Kidney (tissue), 14 donors: ENCODE measurements around the gene CER1. TPM values are rescaled to one million over a fixed set of nuclear protein-coding genes. Genes with fewer than 3 reads are reported as not detected.

Experiments
- DNase-seq, 5 donors: peaks; one replicate each; pipeline ENCODE4 v3.0.0-alpha.2; 2013 to 2020
- FAIRE-seq: peaks from 2 replicates; lab custom pipeline; 2012; peaks lifted over from hg19 to GRCh38; lab: Jason Lieb, UNC
- H3K27ac ChIP-seq, 2 donors: one replicate each; pipeline ENCODE4 v1.7.0; 2013; ENCODE audit warnings: low read depth in 2 of 2, low read length in 2 of 2, inconsistent platforms in 1 of 2
- H3K27me3 ChIP-seq: one replicate; pipeline ENCODE4 v1.7.1; 2013; ENCODE audit warnings: low read length, inconsistent platforms; ENCODE audit not compliant: control insufficient read depth, insufficient read depth
- H3K36me3 ChIP-seq, 3 donors: one replicate each; pipeline versions ENCODE4 v1.7.0 to v1.7.1; 2013; ENCODE audit warnings: low read length in 3 of 3, control low read depth in 1 of 3, inconsistent platforms in 1 of 3; ENCODE audit not compliant: insufficient read depth in 3 of 3, control insufficient read depth in 2 of 3
- H3K4me1 ChIP-seq, 3 donors: one replicate each; pipeline versions ENCODE4 v1.7.0 to v1.7.1; 2013; ENCODE audit warnings: low read length in 3 of 3, inconsistent platforms in 1 of 3, low read depth in 1 of 3; ENCODE audit not compliant: control insufficient read depth in 2 of 3, insufficient read depth in 2 of 3
- H3K4me3 ChIP-seq, 3 donors: one replicate each; pipeline versions ENCODE4 v1.7.0 to v1.8.1; 2013; ENCODE audit warnings: low read length in 3 of 3, control low read depth in 1 of 3, inconsistent platforms in 1 of 3
- H3K9ac ChIP-seq, 3 donors: one replicate each; pipeline versions ENCODE4 v1.7.0 to v1.7.1; 2013; ENCODE audit warnings: low read length in 3 of 3, control low read depth in 1 of 3, inconsistent platforms in 1 of 3
- H3K9me3 ChIP-seq, 3 donors: one replicate each; pipeline versions ENCODE4 v1.7.0 to v1.7.1; 2013; ENCODE audit warnings: low read length in 3 of 3, control low read depth in 1 of 3, inconsistent platforms in 1 of 3; ENCODE audit not compliant: control insufficient read depth in 2 of 3, insufficient read depth in 1 of 3
- intact Hi-C: fragments of 100-400 bp; cut with DNase I; formaldehyde crosslinking; loops from one replicate; pipeline ENCODE4 v1.11.1; 2022
- polyA plus RNA-seq: library from polyadenylated mRNA; stranded (reverse); fragments of 350-450 nt; fragmentation: Illumina TruSeq; extraction: RNeasy Lipid Tissue Mini Kit (QIAGEN cat#74804); gene quantifications from one replicate; pipeline ENCODE4 v1.2.3, GENCODE V29; 2014; ENCODE audit warnings: low read depth, low replicate concordance; ENCODE audit not compliant: insufficient read depth
- total RNA-seq: library from RNA; stranded (reverse); fragmentation: NEBNext Ultra II Directional; extraction: Animal tissue kit (Norgen Biotek cat#: 25700); gene quantifications from one replicate; pipeline ENCODE4 v1.2.1, GENCODE V29; 2021
- TF ChIP-seq, protein P1 (sequence below): IDR thresholded peaks from 3 replicates; pipeline ENCODE4 v1.5.1; 2012; ENCODE audit warnings: mild to moderate bottlenecking, moderate library complexity, borderline replicate concordance; ENCODE audit not compliant: insufficient read depth; ENCODE audit errors: extremely low read depth
- donor health status: control.
- donor health status: control.
- donor health status: control.
- donor health status: control.
- donor health status: control.
- donor health status: DM: yes; HTN: yes; CAD: no.
- donor health status: Normal renal cell carcinoma (clear cell type).

CER1 gene
- total and polyA plus RNA-seq, 2 donors from 2014 or later, result 0.45 TPM; not detected in 1

DNA sequence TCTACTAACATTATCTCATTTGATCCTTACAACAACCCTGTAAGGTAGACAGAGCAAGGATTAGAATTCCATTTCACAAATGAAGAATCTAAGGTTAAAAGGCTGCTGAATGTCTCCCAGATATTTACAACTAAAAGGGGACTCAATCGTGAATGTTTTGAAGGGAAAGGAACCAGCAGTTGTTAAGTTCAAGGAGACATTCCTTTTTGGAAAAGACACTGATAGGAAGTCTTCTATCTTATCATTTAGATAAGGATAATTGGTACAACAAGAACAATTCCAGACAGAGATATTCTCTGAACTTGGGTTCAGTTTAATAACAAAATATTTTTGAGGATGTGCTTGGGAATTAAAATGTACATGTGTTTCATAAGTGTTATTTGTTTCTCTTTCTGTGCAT lies 37.5 kb upstream of the CER1 start:
- H3K27me3 ChIP-seq, result no peaks in the 10 kb centered on the region
- no peak overlapping the region for H3K4me3 ChIP-seq
- no peaks in the 10 kb centered on the region for H3K4me1 ChIP-seq
- FAIRE-seq, result no peak
- no peaks in the 10 kb centered on the region for H3K9me3 ChIP-seq
- no peak overlapping the region for H3K27ac ChIP-seq
- no peak for DNase-seq
- TF ChIP-seq, protein P1, sequence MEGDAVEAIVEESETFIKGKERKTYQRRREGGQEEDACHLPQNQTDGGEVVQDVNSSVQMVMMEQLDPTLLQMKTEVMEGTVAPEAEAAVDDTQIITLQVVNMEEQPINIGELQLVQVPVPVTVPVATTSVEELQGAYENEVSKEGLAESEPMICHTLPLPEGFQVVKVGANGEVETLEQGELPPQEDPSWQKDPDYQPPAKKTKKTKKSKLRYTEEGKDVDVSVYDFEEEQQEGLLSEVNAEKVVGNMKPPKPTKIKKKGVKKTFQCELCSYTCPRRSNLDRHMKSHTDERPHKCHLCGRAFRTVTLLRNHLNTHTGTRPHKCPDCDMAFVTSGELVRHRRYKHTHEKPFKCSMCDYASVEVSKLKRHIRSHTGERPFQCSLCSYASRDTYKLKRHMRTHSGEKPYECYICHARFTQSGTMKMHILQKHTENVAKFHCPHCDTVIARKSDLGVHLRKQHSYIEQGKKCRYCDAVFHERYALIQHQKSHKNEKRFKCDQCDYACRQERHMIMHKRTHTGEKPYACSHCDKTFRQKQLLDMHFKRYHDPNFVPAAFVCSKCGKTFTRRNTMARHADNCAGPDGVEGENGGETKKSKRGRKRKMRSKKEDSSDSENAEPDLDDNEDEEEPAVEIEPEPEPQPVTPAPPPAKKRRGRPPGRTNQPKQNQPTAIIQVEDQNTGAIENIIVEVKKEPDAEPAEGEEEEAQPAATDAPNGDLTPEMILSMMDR, result no peak
- peaks cover 4 to 10% (median 9%) of the 10 kb centered on the region in 3 donors for H3K36me3 ChIP-seq
- H3K9ac ChIP-seq, result no peak overlapping the region
- intact Hi-C loops, result loop anchor here (10.0 kb wide), 1 partner anchor 135 kb away; no protein-coding TSS in a partner anchor

DNA sequence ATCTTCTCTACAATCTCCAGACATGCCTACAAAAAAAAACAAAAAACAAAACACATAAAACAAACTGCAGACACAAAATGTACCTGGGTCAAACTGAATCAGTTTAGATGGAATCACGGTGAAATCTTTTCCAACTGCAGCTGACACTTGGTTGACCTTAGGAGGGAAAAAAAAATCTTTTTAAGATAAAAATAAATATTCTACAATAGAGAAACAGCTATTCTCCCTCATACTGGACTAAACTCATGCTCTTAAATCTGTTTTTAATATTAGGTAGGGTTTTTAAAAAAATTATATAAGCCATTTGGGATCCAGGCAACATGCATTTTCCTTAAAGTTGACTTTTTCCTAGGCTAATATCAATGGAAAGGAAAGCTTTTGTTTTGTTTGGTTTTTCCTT lies 33.8 kb upstream of the CER1 start:
- peaks cover 5 to 16% (median 6%) of the 10 kb centered on the region in 3 donors for H3K36me3 ChIP-seq

DNA sequence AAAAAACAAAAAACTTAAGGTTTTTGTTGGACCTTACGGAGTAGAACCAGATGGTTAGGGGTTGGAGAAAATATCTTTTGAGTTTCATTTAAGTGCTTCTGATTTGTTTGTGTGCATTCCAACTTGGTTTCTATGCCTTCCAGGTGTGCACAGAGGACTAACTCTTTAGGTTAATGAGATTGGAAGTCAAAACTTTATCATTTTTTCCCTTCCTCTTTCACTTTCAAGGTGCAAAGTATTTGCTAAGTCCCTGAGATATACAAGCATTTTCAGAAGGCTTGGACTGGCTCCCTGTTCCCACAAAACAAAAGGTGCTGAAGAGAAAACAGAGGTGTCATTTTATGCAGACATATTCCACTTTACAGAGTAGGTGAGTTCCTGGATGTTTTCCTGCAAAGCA lies 30.3 kb upstream of the CER1 start:
- Histone ChIP-seq H3K4me3 (no peak overlapping the region), H3K4me1 (no peaks in the 10 kb centered on the region), H3K9me3 (no peaks in the 10 kb centered on the region), H3K27ac (no peak overlapping the region), H3K9ac (no peak overlapping the region), H3K36me3 (peaks cover 4 to 22% (median 9%) of the 10 kb centered on the region in 3 donors), H3K27me3 (no peaks in the 10 kb centered on the region)
- TF ChIP-seq, protein P1, result no peak
- intact Hi-C loops, result no loop called here
- no peak for FAIRE-seq
- no peak for DNase-seq

More for the DNA sequence above, 33.8 kb upstream of the CER1 start:
- Histone ChIP-seq H3K27me3 (no peaks in the 10 kb centered on the region), H3K4me1 (no peaks in the 10 kb centered on the region), H3K9ac (no peak overlapping the region), H3K4me3 (no peak overlapping the region), H3K27ac (no peak overlapping the region), H3K9me3 (no peaks in the 10 kb centered on the region)
- DNase-seq, result no peak
- TF ChIP-seq, protein P1, result no peak
- intact Hi-C loops, result no loop called here
- FAIRE-seq, result no peak

DNA sequence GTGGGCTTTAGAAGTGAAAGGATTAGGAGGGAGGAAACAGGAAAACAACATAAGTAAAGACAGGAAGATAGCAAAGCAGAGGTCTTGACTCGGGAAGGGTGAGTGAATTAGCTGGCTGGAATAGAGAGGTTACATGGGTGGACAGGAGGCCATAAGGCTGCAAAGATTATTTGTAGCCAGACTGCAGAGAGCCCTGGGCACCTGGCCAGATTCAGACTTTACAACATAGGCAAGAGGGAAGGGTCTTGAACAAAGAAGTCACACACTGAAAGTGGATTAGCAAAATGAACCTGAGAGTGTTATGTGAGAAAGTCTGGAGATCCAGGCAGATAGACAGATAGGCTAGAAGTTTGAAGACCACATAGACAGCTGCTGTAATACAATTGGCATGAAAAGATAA lies 29.7 kb upstream of the CER1 start:
- intact Hi-C loops, result no loop called here
- no peaks in the 10 kb centered on the region for H3K9me3 ChIP-seq
- H3K27ac ChIP-seq, result no peak overlapping the region
- no peak overlapping the region for H3K4me3 ChIP-seq
- peaks cover 3 to 25% (median 9%) of the 10 kb centered on the region in 3 donors for H3K36me3 ChIP-seq
- H3K27me3 ChIP-seq, result no peaks in the 10 kb centered on the region
- FAIRE-seq, result no peak
- DNase-seq, result peak in 3 of 5 donors; percentile 22 to 66 (median 29)
- TF ChIP-seq, protein P1, result no peak
- H3K4me1 ChIP-seq, result no peaks in the 10 kb centered on the region
- no peak overlapping the region for H3K9ac ChIP-seq
